ENCODE results near the gene PDCD4.

DNA sequence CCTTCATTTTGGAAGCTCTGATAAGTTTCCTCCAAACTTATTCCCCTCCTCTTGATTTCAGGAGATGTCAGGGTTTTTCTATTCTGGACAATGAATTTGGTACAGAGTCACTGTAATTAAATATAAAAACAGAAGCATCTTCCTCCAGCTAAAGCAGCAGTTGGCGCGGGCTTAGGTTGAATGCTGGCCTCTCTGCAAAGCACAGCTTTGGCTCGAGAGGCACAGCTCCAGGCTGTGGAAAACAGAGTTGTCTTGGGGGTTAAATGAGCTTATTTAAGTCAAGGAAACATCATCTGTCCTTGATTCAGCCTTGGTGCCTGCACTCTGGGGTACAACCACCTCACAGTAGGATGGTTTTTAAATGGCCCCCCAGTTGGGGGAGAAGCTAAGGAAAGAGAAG, 35.0 kb upstream of the PDCD4 start:
- no peak for TF ChIP-seq EZH2 (IDR thresholded peaks at IDR 0.05; ENCODE audit: low read length, unreplicated experiment)
- TF ChIP-seq CTCF (conservative IDR thresholded peaks at IDR 0.05; ENCODE audit: low read depth, low read length): no peak
